ENCODE results near the gene ARHGEF4.
"Not testable (repeated sequence)": the region's sequence is repeated elsewhere in the genome, so short reads cannot be mapped to it uniquely, and the experiment has no call there.

Gene ARHGEF4

GRCh38 chr2:131052741-131053263 lies 216.1 kb downstream of the ARHGEF4 start:
- no peak for DNase-seq (ENCODE audit: low read depth in 2 of 2)

GRCh38 chr2:131054488-131054887 lies 217.8 kb downstream of the ARHGEF4 start:
- DNase-seq (ENCODE audit: low read depth in 2 of 2): no peak

- no peak for DNase-seq (ENCODE audit: low read depth in 2 of 2)
Observed at GRCh38 chr2:131055169-131056065, 218.7 kb downstream of the ARHGEF4 start.

- no peak for DNase-seq (ENCODE audit: low read depth in 2 of 2)
Observed at GRCh38 chr2:131056204-131056931, 219.7 kb downstream of the ARHGEF4 start.

- no peak for DNase-seq (ENCODE audit: low read depth in 2 of 2)
Observed at GRCh38 chr2:131056932-131057287, 220.2 kb downstream of the ARHGEF4 start.

GRCh38 chr2:131058214-131058843 lies 221.6 kb downstream of the ARHGEF4 start:
- no peak for DNase-seq (ENCODE audit: low read depth in 2 of 2)

GRCh38 chr2:131058920-131059319 lies 222.2 kb downstream of the ARHGEF4 start:
- DNase-seq (ENCODE audit: low read depth in 2 of 2): no peak

GRCh38 chr2:131063501-131064283 lies 227.0 kb downstream of the ARHGEF4 start:
- DNase-seq (ENCODE audit: low read depth in 2 of 2): no peak

GRCh38 chr2:131064589-131065512 lies 228.1 kb downstream of the ARHGEF4 start:
- DNase-seq (ENCODE audit: low read depth in 2 of 2): no peak

- no peak for DNase-seq (ENCODE audit: low read depth in 2 of 2)
Observed at GRCh38 chr2:131067465-131068125, 230.9 kb downstream of the ARHGEF4 start.

GRCh38 chr2:131068172-131068571 lies 231.5 kb downstream of the ARHGEF4 start:
- not testable (repeated sequence) for DNase-seq (ENCODE audit: low read depth in 2 of 2)

GRCh38 chr2:131075578-131075977 lies 238.9 kb downstream of the ARHGEF4 start:
- DNase-seq (ENCODE audit: low read depth in 2 of 2): not testable (repeated sequence)

- no peak for DNase-seq (ENCODE audit: low read depth in 2 of 2)
Observed at GRCh38 chr2:131076707-131077106, 240.0 kb downstream of the ARHGEF4 start.

- no peak for DNase-seq (ENCODE audit: low read depth in 2 of 2)
Observed at GRCh38 chr2:131077182-131077846, 240.6 kb downstream of the ARHGEF4 start.

- DNase-seq (ENCODE audit: low read depth in 2 of 2): no peak
Observed at GRCh38 chr2:131077966-131078365, 241.3 kb downstream of the ARHGEF4 start.

GRCh38 chr2:131079931-131080330 lies 243.2 kb downstream of the ARHGEF4 start:
- DNase-seq (ENCODE audit: low read depth in 2 of 2): not testable (repeated sequence)

- no peak for DNase-seq (ENCODE audit: low read depth in 2 of 2)
Observed at GRCh38 chr2:131081190-131081589, 244.5 kb downstream of the ARHGEF4 start.

- DNase-seq (ENCODE audit: low read depth in 2 of 2): no peak
Observed at GRCh38 chr2:131085646-131086045, 248.9 kb downstream of the ARHGEF4 start.

- peak in 1 of 2 donors; percentile 23 for DNase-seq (ENCODE audit: low read depth in 2 of 2)
Observed at GRCh38 chr2:131092458-131093005, 255.8 kb downstream of the ARHGEF4 start.

All from stimulated activated CD4-positive, alpha-beta T cell treated with anti-CD3 and anti-CD28 coated beads, Interleukin-15, amount 100 ng/mL, for 48 hours (primary cell).